Natural killer cell (primary cell): ENCODE data around the gene MYO5B. TPM values are rescaled to one million over a fixed set of nuclear protein-coding genes. Genes with fewer than 3 reads are reported as not detected.

ENCODE experiments used
- ATAC-seq, 3 donors: fragments of 150-1000 bp in 2 of 3; fragments of 200-7000 bp in 1 of 3; cut with Tn5 transposase; 1 replicate in 1 of 3; 2 replicates in 2 of 3; pipeline ENCODE4 v1.10.0; 2021; ENCODE audit warnings: mild to moderate bottlenecking in 2 of 3, moderate library complexity in 2 of 3
- DNase-seq, 2 donors: peaks; one replicate each; pipeline versions ENCODE4 v3.0.0 to v3.0.0-alpha.2; 2013 to 2021; ENCODE audit warnings: mixed read lengths in 1 of 2
- H3K27ac ChIP-seq: one replicate; pipeline ENCODE4 v1.5.1; 2013; ENCODE audit warnings: mild to moderate bottlenecking, low read length
- H3K27me3 ChIP-seq: one replicate; pipeline ENCODE4 v1.6.1; 2013; ENCODE audit warnings: low read length; ENCODE audit not compliant: control insufficient read depth, insufficient read depth
- H3K36me3 ChIP-seq: one replicate; pipeline ENCODE4 v1.6.1; 2013; ENCODE audit warnings: low read length; ENCODE audit not compliant: control insufficient read depth, insufficient read depth
- H3K4me1 ChIP-seq: one replicate; pipeline ENCODE4 v1.6.1; 2013; ENCODE audit warnings: low read length; ENCODE audit not compliant: control insufficient read depth, insufficient read depth
- H3K4me3 ChIP-seq: one replicate; pipeline ENCODE4 v1.5.1; 2013; ENCODE audit warnings: low read length
- H3K9me3 ChIP-seq: one replicate; pipeline ENCODE4 v1.6.1; 2013; ENCODE audit warnings: low read length; ENCODE audit not compliant: control insufficient read depth, insufficient read depth
- H3K27ac Mint-ChIP-seq, 2 donors: one replicate each; pipeline ENCODE4 v1.8.0; 2022; ENCODE audit warnings: mild to moderate bottlenecking in 2 of 2, mixed read lengths in 2 of 2, moderate library complexity in 1 of 2
- H3K27me3 Mint-ChIP-seq, 2 donors: one replicate each; pipeline ENCODE4 v1.8.0; 2022; ENCODE audit warnings: low read depth in 2 of 2, mixed read lengths in 2 of 2
- H3K36me3 Mint-ChIP-seq: one replicate; pipeline ENCODE4 v1.8.0; 2022; ENCODE audit warnings: mixed read lengths
- H3K4me1 Mint-ChIP-seq, 2 donors: one replicate each; pipeline ENCODE4 v1.8.0; 2022; ENCODE audit warnings: mixed read lengths in 2 of 2
- H3K4me3 Mint-ChIP-seq: one replicate; pipeline ENCODE4 v1.8.0; 2022; ENCODE audit warnings: mild to moderate bottlenecking, moderate library complexity, mixed read lengths
- H3K9me3 Mint-ChIP-seq, 2 donors: one replicate each; pipeline ENCODE4 v1.8.0; 2022; ENCODE audit warnings: mixed read lengths in 2 of 2
- WGBS: methylation state at CpG from one replicate; pipeline ENCODE4 v1.1.7; 2013; ENCODE audit warnings: missing lambda C conversion rate; ENCODE audit not compliant: insufficient coverage; 5-methylcytosine and 5-hydroxymethylcytosine counted together
- intact Hi-C: fragments of 100-400 bp; cut with micrococcal nuclease; formaldehyde crosslinking; loops from one replicate; pipeline ENCODE4 v1.14.2; 2022
- total RNA-seq, 4 donors: library from RNA; stranded (reverse); fragments of 120-200 nt in 1 of 4; gene quantifications; one replicate each; pipeline versions ENCODE4 v1.2.3 to v1.2.4, GENCODE V29; 2013 to 2022
- TF ChIP-seq, protein P1 (sequence below): fragments of 200-600 bp; IDR thresholded peaks from one replicate; pipeline ENCODE4 v1.8.0; 2022; ENCODE audit warnings: antibody characterized with exemption

The MYO5B gene
- total RNA-seq, 3 donors from 2014 or later (not counting 1 experiment from before 2014, with no cell fraction given): 0.33 TPM; not detected in 2

DNA sequence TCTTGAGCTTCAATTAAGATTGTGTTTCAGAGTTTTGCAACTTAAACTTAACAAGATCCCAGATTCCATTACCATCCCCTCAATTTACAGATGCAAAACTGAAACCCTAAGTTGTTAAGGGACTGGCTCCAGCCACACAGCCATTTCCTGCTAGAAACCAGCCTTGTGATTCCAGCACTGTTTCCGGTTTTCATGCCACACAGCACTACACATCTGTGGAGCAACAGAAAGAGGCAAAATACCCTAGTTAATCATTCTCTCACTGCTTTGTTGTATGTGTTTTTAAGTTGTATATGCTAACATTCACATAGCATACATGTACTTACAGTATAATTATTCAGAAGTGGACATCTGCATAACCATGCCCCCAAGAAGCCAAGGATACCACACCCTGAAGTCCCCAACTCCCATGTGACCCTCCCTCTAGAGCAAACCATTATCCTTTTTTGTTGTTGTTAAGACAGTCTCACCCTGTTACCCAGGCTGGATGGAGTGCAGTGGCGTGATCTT lies 87.4 kb downstream of the MYO5B start:
- no peaks in the 10 kb centered on the region for H3K9me3 Mint-ChIP-seq
- H3K4me1 Mint-ChIP-seq: no peaks in the 10 kb centered on the region
- intact Hi-C loops: no loop called here
- ATAC-seq (no peak), DNase-seq (no peak)
- H3K27ac ChIP-seq: no peak overlapping the region
- 88% methylated on average over 2 of the region's 2 CpGs for WGBS
- H3K9me3 ChIP-seq: no peaks in the 10 kb centered on the region
- H3K36me3 ChIP-seq: no peaks in the 10 kb centered on the region
- H3K27me3 ChIP-seq: no peaks in the 10 kb centered on the region
- H3K36me3 Mint-ChIP-seq: no peaks in the 10 kb centered on the region
- H3K4me3 Mint-ChIP-seq: no peak overlapping the region
- H3K27ac Mint-ChIP-seq: no peak overlapping the region
- no peak overlapping the region for H3K4me3 ChIP-seq
- H3K4me1 ChIP-seq: no peaks in the 10 kb centered on the region
- TF ChIP-seq, protein P1, sequence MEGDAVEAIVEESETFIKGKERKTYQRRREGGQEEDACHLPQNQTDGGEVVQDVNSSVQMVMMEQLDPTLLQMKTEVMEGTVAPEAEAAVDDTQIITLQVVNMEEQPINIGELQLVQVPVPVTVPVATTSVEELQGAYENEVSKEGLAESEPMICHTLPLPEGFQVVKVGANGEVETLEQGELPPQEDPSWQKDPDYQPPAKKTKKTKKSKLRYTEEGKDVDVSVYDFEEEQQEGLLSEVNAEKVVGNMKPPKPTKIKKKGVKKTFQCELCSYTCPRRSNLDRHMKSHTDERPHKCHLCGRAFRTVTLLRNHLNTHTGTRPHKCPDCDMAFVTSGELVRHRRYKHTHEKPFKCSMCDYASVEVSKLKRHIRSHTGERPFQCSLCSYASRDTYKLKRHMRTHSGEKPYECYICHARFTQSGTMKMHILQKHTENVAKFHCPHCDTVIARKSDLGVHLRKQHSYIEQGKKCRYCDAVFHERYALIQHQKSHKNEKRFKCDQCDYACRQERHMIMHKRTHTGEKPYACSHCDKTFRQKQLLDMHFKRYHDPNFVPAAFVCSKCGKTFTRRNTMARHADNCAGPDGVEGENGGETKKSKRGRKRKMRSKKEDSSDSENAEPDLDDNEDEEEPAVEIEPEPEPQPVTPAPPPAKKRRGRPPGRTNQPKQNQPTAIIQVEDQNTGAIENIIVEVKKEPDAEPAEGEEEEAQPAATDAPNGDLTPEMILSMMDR: no peak
- peaks cover 26 to 44% of the 10 kb centered on the region in 2 donors for H3K27me3 Mint-ChIP-seq

- peaks cover 19 to 42% of the 10 kb centered on the region in 2 donors for H3K27me3 Mint-ChIP-seq
- no peak for ATAC-seq
- H3K36me3 Mint-ChIP-seq: no peaks in the 10 kb centered on the region
- H3K9me3 ChIP-seq: no peaks in the 10 kb centered on the region
- no CpG with 5 or more reads among the region's 1 CpG for WGBS
- no peaks in the 10 kb centered on the region for H3K27me3 ChIP-seq
- H3K9me3 Mint-ChIP-seq: no peaks in the 10 kb centered on the region
- no peak overlapping the region for H3K4me3 Mint-ChIP-seq
- H3K4me1 ChIP-seq: no peaks in the 10 kb centered on the region
- TF ChIP-seq, protein P1: no peak
- no peak overlapping the region for H3K4me3 ChIP-seq
- H3K27ac ChIP-seq: no peak overlapping the region
- intact Hi-C loops: no loop called here
- no peak overlapping the region for H3K27ac Mint-ChIP-seq
- H3K36me3 ChIP-seq: no peaks in the 10 kb centered on the region
- H3K4me1 Mint-ChIP-seq: no peaks in the 10 kb centered on the region
- no peak for DNase-seq
Observed at GRCh38 chr18:50105027-50105426, 89.9 kb downstream of the MYO5B start.

- Mint-ChIP-seq H3K9me3 (no peaks in the 10 kb centered on the region), H3K27me3 (peaks cover 15 to 44% of the 10 kb centered on the region in 2 donors), H3K4me1 (no peaks in the 10 kb centered on the region), H3K27ac (no peak overlapping the region), H3K36me3 (no peaks in the 10 kb centered on the region), H3K4me3 (no peak overlapping the region)
- intact Hi-C loops: no loop called here
- H3K27me3 ChIP-seq: no peaks in the 10 kb centered on the region
- H3K9me3 ChIP-seq: no peaks in the 10 kb centered on the region
- H3K4me3 ChIP-seq: no peak overlapping the region
- no peaks in the 10 kb centered on the region for H3K4me1 ChIP-seq
- TF ChIP-seq, protein P1: no peak
- DNase-seq (no peak), ATAC-seq (no peak)
- no peaks in the 10 kb centered on the region for H3K36me3 ChIP-seq
- no peak overlapping the region for H3K27ac ChIP-seq
- 85% methylated on average over 3 of the region's 3 CpGs for WGBS
Observed at GRCh38 chr18:50104421-50104820, 90.5 kb downstream of the MYO5B start.

- Mint-ChIP-seq H3K9me3 (no peaks in the 10 kb centered on the region), H3K27me3 (peaks cover 17 to 78% of the 10 kb centered on the region in 2 donors), H3K4me1 (no peaks in the 10 kb centered on the region), H3K27ac (no peak overlapping the region), H3K36me3 (no peaks in the 10 kb centered on the region), H3K4me3 (no peak overlapping the region)
- H3K36me3 ChIP-seq: no peaks in the 10 kb centered on the region
- H3K27ac ChIP-seq: no peak overlapping the region
- no peaks in the 10 kb centered on the region for H3K9me3 ChIP-seq
- intact Hi-C loops: no loop called here
- ATAC-seq (no peak), DNase-seq (no peak)
- TF ChIP-seq, protein P1: no peak
- WGBS: 81% methylated on average over 4 of the region's 4 CpGs
- H3K27me3 ChIP-seq: no peaks in the 10 kb centered on the region
- H3K4me1 ChIP-seq: no peaks in the 10 kb centered on the region
- no peak overlapping the region for H3K4me3 ChIP-seq
Observed at GRCh38 chr18:50099725-50100407, 95.1 kb downstream of the MYO5B start.
